HG03575 (cell line): ENCODE measurements around the gene CD4.

Experiments used
- ATAC-seq: cut with Tn5 transposase; IDR thresholded peaks from one replicate; pipeline ENCODE4 v1.9.1; 2021; ENCODE audit not compliant: unreplicated experiment, insufficient number of reproducible peaks, low FRiP score; ENCODE audit errors: extremely low read depth

Gene CD4

DNA sequence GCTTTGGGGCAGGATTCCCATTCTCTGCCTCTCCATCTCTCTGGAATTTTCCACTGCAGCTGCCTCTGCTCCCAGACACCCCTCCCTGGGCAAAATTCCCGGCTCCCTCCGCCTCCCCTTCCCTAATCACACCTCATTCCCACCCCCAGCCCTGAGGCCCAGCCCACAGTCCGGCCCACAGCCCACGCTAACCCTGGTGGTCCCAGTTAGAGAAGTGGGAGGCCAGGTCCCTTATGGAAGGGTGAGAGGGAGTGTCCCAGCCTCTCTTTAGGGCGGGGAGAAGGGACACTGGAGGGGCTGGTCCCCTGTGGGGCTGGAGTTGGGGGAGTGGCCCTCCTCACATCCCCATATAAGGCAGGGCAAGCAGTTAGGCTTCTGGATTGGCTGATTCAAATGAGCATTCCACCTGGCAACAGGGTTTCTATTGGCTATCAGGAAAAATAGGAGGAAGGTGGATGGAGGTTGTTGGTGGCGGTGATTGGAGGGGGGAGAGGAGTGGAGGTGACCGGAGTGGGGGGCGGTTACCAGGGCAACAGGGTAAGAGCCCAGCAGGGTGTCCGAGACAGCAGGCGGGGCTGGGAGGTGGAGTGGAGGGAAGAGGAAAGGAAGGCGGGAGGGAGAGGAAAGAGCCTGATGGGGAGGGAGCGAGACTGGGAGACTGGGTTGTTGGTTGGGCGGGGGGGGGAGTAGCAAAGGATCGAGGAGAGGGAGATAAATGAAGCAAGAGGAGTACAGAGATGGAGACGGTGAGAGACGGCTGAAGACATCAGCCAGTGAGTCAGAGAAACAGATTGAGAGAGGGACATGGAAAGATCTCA is 25.1 kb upstream of the CD4 start:
- peak; percentile 61 for ATAC-seq

DNA sequence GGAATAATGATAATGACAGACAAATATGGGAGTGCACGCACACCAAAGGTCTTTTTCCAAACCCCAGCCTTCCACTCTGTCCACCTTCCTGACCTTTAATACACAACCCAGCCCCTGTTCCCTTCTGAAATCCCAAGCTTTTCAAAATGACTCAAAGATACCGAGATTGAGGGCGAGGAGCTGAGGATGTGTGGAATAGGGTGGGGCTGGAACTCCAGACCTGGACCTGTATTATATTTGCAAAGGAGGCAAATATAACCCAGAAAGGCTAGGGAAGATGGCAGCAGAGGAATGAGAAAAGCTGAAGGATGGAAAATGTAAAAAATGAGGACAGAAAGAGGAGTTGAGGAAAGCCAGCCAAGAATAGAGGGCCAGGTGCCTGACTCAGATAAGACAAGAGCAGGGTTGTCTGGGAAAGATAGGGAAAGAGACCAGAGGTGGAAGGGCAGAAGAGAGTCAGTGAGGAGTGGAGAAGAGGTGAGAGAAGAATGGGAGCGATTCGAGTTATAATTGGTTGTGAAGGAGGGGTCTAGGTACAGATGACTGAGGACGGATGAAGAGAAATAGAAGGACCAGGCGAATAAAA is 24.2 kb upstream of the CD4 start:
- no peak for ATAC-seq

GRCh38 chr12:6765634-6766581 is 23.4 kb upstream of the CD4 start, which contains the start of gene PTMS:
PTMS (plus strand) TSS chr12:6766363; CDS start chr12:6766706, 343 bp downstream.
- no peak for ATAC-seq

GRCh38 chr12:6766651-6767349 is 22.5 kb upstream of the CD4 start:
- no peak for ATAC-seq

- no peak for ATAC-seq
Observed at GRCh38 chr12:6767353-6768319, 21.7 kb upstream of the CD4 start.

- no peak for ATAC-seq
Observed at GRCh38 chr12:6768437-6768914, 20.9 kb upstream of the CD4 start.

GRCh38 chr12:6768990-6769389 is 20.3 kb upstream of the CD4 start:
- ATAC-seq = no peak

GRCh38 chr12:6769666-6770065 is 19.7 kb upstream of the CD4 start:
- ATAC-seq = no peak

DNA sequence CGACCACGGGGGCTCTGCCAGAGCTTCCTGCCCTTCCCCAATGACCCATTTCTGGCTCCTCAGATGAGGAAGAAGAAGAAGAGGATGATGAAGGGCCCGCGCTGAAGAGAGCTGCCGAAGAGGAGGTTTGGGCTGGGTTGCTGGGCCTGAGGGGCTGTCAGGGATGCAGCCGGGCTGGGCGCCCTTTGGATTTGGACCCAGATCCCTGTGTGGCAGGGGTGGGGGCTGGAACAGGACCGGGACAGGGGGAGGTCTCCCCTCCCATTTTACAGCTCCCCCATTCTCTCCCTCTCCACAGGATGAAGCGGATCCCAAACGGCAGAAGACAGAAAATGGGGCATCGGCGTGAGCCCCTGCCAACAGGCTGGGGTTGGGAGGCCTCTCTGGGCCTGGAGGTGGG is 19.2 kb upstream of the CD4 start:
- no peak for ATAC-seq

DNA sequence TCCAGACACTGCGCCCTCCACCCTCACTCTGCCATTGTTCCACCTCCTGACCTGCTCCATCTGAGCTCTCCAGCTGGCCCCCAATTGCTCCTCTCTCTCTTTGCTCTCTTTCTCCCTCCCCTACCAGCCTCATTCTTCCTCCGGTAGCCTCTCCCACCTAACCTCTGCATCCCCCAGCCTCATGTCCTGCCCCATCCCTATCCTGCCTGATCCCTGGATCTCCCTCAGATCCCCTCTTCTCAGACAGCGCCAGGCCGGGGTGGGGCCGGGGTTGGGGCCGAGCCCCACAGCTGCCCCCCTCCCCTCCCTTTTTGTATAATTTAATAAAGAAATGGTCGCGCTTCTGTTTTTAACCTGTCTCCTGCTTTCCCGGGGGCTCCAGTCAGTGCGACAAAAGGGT is 18.7 kb upstream of the CD4 start:
- no peak for ATAC-seq

DNA sequence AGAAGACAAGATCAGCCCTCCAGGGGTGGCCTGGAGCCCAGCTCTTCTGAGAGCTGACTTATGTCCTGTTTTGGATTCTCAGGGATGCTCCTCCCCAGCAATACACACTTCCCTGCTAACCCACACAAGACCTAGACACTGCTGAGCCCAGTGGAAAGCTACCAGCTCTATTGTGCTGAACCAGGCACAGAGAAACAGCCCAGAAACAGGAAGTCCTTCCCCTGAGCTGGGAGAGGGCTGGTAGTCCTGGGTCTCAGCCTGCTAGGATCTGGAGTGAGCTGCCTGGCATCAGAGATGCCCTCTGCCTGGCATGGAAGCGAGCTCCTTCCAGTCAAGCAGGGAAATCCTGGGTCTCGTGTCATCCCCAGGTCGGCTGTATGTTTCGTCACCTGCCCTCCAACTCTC is 18.2 kb upstream of the CD4 start:
- ATAC-seq = no peak

- ATAC-seq = no peak
Observed at GRCh38 chr12:6771509-6772330, 17.6 kb upstream of the CD4 start.

DNA sequence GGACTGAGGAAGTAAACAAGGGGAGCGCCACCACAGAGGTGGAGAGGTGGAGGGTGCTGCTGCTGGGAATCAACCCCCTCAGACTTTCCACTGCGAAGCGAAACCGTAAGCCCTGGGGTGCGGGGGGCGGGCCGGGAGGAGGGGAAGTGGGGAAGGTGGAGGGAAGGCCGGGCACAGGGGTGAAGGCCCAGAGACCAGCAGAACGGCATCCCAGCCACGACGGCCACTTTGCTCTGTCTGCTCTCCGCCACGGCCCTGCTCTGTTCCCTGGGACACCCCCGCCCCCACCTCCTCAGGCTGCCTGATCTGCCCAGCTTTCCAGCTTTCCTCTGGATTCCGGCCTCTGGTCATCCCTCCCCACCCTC is 17.0 kb upstream of the CD4 start, which contains the start of gene LAG3:
Gene LAG3, plus strand, starts transcription at position 190 of the 365 bp plus-strand sequence. CDS start 333 bp downstream, outside the sequence.
- ATAC-seq = no peak

- no peak for ATAC-seq
Observed at GRCh38 chr12:6772726-6773589, 16.4 kb upstream of the CD4 start.

DNA sequence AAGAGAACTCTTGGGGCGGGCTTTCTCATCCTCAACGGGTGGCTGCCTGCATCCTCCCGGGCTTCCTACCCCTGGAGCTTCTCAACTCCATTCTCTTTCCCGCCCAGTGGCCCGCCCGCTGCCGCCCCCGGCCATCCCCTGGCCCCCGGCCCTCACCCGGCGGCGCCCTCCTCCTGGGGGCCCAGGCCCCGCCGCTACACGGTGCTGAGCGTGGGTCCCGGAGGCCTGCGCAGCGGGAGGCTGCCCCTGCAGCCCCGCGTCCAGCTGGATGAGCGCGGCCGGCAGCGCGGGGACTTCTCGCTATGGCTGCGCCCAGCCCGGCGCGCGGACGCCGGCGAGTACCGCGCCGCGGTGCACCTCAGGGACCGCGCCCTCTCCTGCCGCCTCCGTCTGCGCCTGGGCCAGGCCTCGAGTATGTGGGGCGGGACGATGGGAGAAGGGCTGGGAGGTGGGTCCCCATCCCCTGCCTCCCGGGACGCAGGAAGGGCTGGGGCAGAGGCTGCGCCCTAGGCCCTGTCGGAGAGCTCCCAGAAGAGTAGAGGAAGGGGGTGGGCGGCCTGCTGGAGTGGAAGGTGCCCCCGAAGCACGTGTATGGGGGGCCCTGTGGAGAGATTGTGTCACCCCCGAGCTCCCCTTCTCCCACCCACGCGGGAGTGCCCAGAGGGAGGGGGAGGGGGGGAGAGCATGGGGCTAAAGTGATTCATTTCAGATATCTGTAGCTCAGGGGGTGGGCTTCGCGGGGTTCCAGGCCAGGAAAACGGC is 15.6 kb upstream of the CD4 start:
- no peak for ATAC-seq
